ENCODE measurements around the gene AFMID. TPM values are rescaled to one million over a fixed set of nuclear protein-coding genes. Genes with fewer than 3 reads are reported as not detected.

The AFMID gene
- total RNA-seq, 1 experiment from 2014 or later = 45.1 TPM

- Mint-ChIP-seq H3K36me3 (no peaks in the 10 kb centered on the region), H3K9me3 (peaks cover 5% of the 10 kb centered on the region), H3K4me1 (peaks cover 4% of the 10 kb centered on the region; the same call in 1 of the 2 replicates), H3K27ac (no peak overlapping the region), H3K27me3 (ENCODE audit: low read depth) (no peaks in the 10 kb centered on the region), H3K4me3 (no peak overlapping the region)
- CTCF ChIA-PET = interaction anchor here (1.0 kb wide), 2 partner anchors 11 to 155 kb away, joined by 3 read pairs; no protein-coding TSS in a partner anchor
- no peak for ATAC-seq
- POLR2A ChIA-PET = no interaction called here
- no peak for DNase-seq (ENCODE audit: low spot score)
- TF ChIP-seq FOXP4 (CRISPR knock-in tag; IDR thresholded peaks at IDR 0.05) = no peak
- TF ChIP-seq ZNF416 (CRISPR knock-in tag; IDR thresholded peaks at IDR 0.05) = no peak
- TF ChIP-seq TCF7 (CRISPR knock-in tag; IDR thresholded peaks at IDR 0.05; ENCODE audit: low read depth) = no peak
- no peak for TF ChIP-seq HMGA2 (CRISPR knock-in tag; IDR thresholded peaks at IDR 0.05)
- no peak for TF ChIP-seq SMAD4 (CRISPR knock-in tag; IDR thresholded peaks at IDR 0.05)
- TF ChIP-seq USF1 (CRISPR knock-in tag; IDR thresholded peaks at IDR 0.05) = no peak
- TF ChIP-seq JUN (CRISPR knock-in tag; IDR thresholded peaks at IDR 0.05) = no peak
- TF ChIP-seq ZNF121 (CRISPR knock-in tag; IDR thresholded peaks at IDR 0.05) = no peak
Measured at GRCh38 chr17:78240012-78240655, 53.0 kb downstream of the AFMID start.

GRCh38 chr17:78240839-78241238 is 53.7 kb downstream of the AFMID start:
- peaks cover 4% of the 10 kb centered on the region; the same call in 1 of the 2 replicates for H3K4me1 Mint-ChIP-seq
- CTCF ChIA-PET = interaction anchor here (1.0 kb wide), 2 partner anchors 10 to 156 kb away, joined by 3 read pairs; no protein-coding TSS in a partner anchor
- POLR2A ChIA-PET = no interaction called here
- ATAC-seq (no peak), DNase-seq (ENCODE audit: low spot score) (no peak)
- no peak overlapping the region for H3K4me3 Mint-ChIP-seq
- no peak for TF ChIP-seq SP1 (CRISPR knock-in tag; conservative IDR thresholded peaks at IDR 0.05)
- no peak for TF ChIP-seq NR1H2 (CRISPR knock-in tag; IDR thresholded peaks at IDR 0.05)
- no peak for TF ChIP-seq ZNF416 (CRISPR knock-in tag; IDR thresholded peaks at IDR 0.05)
- no peak for TF ChIP-seq JAZF1 (CRISPR knock-in tag; IDR thresholded peaks at IDR 0.05)
- TF ChIP-seq ZNF396 (CRISPR knock-in tag; IDR thresholded peaks at IDR 0.05; ENCODE audit: borderline replicate concordance) = no peak
- no peak for TF ChIP-seq JUN (CRISPR knock-in tag; IDR thresholded peaks at IDR 0.05)
- TF ChIP-seq NFYB (CRISPR knock-in tag; conservative IDR thresholded peaks at IDR 0.05; ENCODE audit: low read depth) = no peak
- no peaks in the 10 kb centered on the region for H3K27me3 Mint-ChIP-seq (ENCODE audit: low read depth)
- peaks cover 9% of the 10 kb centered on the region for H3K9me3 Mint-ChIP-seq
- H3K27ac Mint-ChIP-seq = no peak overlapping the region
- peaks cover 3% of the 10 kb centered on the region; the same call in 1 of the 2 replicates for H3K36me3 Mint-ChIP-seq

- Mint-ChIP-seq H3K27ac (peak overlapping the region; percentile 77; the same call in 1 of the 2 replicates), H3K4me3 (no peak overlapping the region), H3K27me3 (ENCODE audit: low read depth) (no peaks in the 10 kb centered on the region), H3K4me1 (peaks cover 4% of the 10 kb centered on the region; the same call in 1 of the 2 replicates), H3K9me3 (peaks cover 9% of the 10 kb centered on the region), H3K36me3 (peaks cover 3% of the 10 kb centered on the region; the same call in 1 of the 2 replicates)
- ATAC-seq = peak; percentile 88
- CTCF ChIA-PET = interaction anchor here (1.4 kb wide), 1 partner anchor 10 kb away, joined by 6 read pairs; no protein-coding TSS in a partner anchor
- TF ChIP-seq GABPB1 (CRISPR knock-in tag; IDR thresholded peaks at IDR 0.05) = peak; percentile 50
- no peak for TF ChIP-seq ZNF281 (CRISPR knock-in tag; IDR thresholded peaks at IDR 0.05)
- TF ChIP-seq MAX (CRISPR knock-in tag; IDR thresholded peaks at IDR 0.05) = peak; percentile 43; the same call in 1 of the 2 replicates
- TF ChIP-seq PRRX2 (CRISPR knock-in tag; IDR thresholded peaks at IDR 0.05) = no peak
- TF ChIP-seq GTF2I (CRISPR knock-in tag; conservative IDR thresholded peaks at IDR 0.05) = no peak
- no peak for TF ChIP-seq MXD4 (CRISPR knock-in tag; IDR thresholded peaks at IDR 0.05; ENCODE audit: borderline replicate concordance)
- peak; percentile 99 for TF ChIP-seq NFYB (CRISPR knock-in tag; conservative IDR thresholded peaks at IDR 0.05; ENCODE audit: low read depth)
- TF ChIP-seq SMAD3 (CRISPR knock-in tag; IDR thresholded peaks at IDR 0.05; ENCODE audit: borderline replicate concordance) = 0 out of 2 replicates have a peak, but pooled peaks have one; percentile 47
- TF ChIP-seq TEAD1 (CRISPR knock-in tag; IDR thresholded peaks at IDR 0.05) = no peak
- POLR2A ChIA-PET = no interaction called here
- DNase-seq (ENCODE audit: low spot score) = no peak
Measured at GRCh38 chr17:78241277-78242023, 54.3 kb downstream of the AFMID start.
